Measurements from ENCODE around the gene ERMARD.
"Not testable (repeated sequence)": the region's sequence is repeated elsewhere in the genome, so short reads cannot be mapped to it uniquely, and the experiment has no call there.

Gene ERMARD

GRCh38 chr6:169752074-169752623 is 727 bp downstream of the ERMARD start:
- POLR2A ChIA-PET, result no interaction called here
- no peak for DNase-seq (ENCODE audit: extremely low spot score)
- CTCF ChIA-PET, result interaction anchor here (1.0 to 1.8 kb wide), 5 partner anchors 10 to 37 kb away, joined by 3 to 7 read pairs (median 4); no protein-coding TSS in a partner anchor
- no peak for TF ChIP-seq CTCF (IDR thresholded peaks at IDR 0.05; ENCODE audit: control extremely low read depth, extremely low read depth, low read depth, missing control alignments)

DNA sequence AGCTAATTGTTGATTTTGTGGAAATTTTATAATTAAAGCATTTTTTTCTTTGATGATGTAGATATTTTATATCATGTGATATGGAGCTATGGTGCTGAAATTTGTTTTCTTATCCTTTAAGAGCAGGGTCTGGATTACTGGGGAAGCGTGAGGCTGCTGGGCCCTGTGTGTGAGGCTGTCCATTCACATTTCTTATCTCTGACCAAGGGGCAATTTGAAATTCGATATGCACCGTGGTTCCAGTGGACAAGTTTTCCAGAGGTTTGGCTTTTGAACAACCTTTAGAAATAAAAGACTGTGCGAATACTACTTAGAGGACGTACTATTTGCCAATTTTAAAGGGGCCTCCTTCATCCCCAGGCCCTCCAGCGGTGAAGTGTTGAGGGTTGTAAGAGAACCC is 3.7 kb downstream of the ERMARD start:
- POLR2A ChIA-PET, result no interaction called here
- TF ChIP-seq CTCF (IDR thresholded peaks at IDR 0.05; ENCODE audit: control extremely low read depth, extremely low read depth, low read depth, missing control alignments), result no peak
- CTCF ChIA-PET, result interaction anchor here (1.0 to 2.7 kb wide), 4 partner anchors 14 to 76 kb away, joined by 3 to 8 read pairs (median 4); no protein-coding TSS in a partner anchor
- DNase-seq (ENCODE audit: extremely low spot score), result no peak

DNA sequence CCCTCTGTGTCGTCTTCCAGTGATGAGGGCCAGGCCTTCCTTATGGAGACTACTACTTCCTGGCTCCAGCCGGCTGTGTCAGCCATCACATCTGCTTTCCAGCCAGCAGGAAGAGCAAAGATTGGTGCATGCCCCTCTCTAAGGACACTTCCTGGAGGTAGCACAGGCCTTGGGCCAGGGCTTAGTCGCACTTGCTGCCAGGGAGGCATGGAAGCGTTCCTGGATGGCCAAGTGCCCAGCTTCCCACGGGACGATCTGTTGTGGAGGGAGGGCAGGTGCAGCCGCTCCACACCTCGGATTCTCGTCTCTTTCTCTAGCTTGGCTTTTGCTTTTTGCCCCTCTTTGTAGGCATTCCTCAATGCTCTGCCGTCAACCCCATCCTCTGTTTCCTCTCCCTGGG is 11.9 kb downstream of the ERMARD start:
- ChIA-PET CTCF (no interaction called here), POLR2A (no interaction called here)
- no peak for TF ChIP-seq CTCF (IDR thresholded peaks at IDR 0.05; ENCODE audit: control extremely low read depth, extremely low read depth, low read depth, missing control alignments)
- DNase-seq (ENCODE audit: extremely low spot score), result no peak

GRCh38 chr6:169763881-169764280 is 12.5 kb downstream of the ERMARD start:
- no peak for TF ChIP-seq CTCF (IDR thresholded peaks at IDR 0.05; ENCODE audit: control extremely low read depth, extremely low read depth, low read depth, missing control alignments)
- ChIA-PET CTCF (no interaction called here), POLR2A (no interaction called here)

DNA sequence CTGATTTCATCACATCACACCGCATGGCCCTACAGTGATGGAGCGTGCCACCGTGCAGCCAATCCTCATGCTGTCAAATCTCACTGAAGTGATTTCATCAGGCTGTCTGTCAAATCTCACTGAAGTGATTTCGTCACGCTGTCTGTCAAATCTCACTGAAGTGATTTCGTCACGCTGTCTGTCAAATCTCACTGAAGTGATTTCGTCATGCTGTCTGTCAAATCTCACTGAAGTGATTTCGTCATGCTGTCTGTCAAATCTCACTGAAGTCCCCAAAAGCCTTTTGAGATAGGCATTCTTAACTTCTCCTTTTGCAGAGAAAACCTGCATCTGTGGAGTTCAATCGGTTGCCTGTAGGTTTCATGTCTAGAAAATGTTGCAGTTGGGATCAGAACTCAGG is 14.4 kb downstream of the ERMARD start:
- POLR2A ChIA-PET; DNase-seq (ENCODE audit: extremely low spot score): not testable (repeated sequence)
- CTCF ChIA-PET, result interaction anchor here (0.9 to 2.0 kb wide), 3 partner anchors 9 to 11 kb away, joined by 3 to 5 read pairs (median 3); no protein-coding TSS in a partner anchor

More at GRCh38 chr6:169763881-169764280, 12.5 kb downstream of the ERMARD start:
- no peak for DNase-seq (ENCODE audit: extremely low spot score)

DNA sequence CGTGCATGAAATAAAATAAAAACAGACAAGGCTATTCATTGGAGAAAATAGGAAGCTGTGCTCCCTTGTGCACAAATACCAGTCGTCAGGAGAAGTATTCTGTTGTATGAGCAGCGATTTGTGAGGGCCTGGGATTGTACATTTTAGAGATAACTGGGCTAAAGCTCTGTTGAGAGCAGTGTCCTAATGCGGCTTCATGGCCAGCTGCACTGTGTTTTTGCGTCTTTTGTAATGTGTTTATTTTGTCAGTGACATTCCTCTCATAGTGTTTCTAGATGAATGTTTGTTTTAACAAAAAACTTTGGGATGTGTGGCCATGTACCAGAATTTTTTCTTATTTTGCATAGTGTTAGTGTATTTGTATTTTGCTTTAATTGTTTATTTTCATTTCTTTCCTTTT is 14.8 kb downstream of the ERMARD start:
- no peak for TF ChIP-seq CTCF (IDR thresholded peaks at IDR 0.05; ENCODE audit: control extremely low read depth, extremely low read depth, low read depth, missing control alignments)
- ChIA-PET CTCF (interaction anchor here (1.2 to 2.0 kb wide), 3 partner anchors 9 to 14 kb away, joined by 3 to 7 read pairs (median 5); no protein-coding TSS in a partner anchor), POLR2A (no interaction called here)
- DNase-seq (ENCODE audit: extremely low spot score), result no peak

- no peak for TF ChIP-seq CTCF (IDR thresholded peaks at IDR 0.05; ENCODE audit: control extremely low read depth, extremely low read depth, low read depth, missing control alignments)
- no peak for DNase-seq (ENCODE audit: extremely low spot score)
- POLR2A ChIA-PET, result no interaction called here
- CTCF ChIA-PET, result interaction anchor here (1.2 to 2.0 kb wide), 3 partner anchors 9 to 15 kb away, joined by 3 to 7 read pairs (median 5); no protein-coding TSS in a partner anchor
Observed at GRCh38 chr6:169766921-169767736, 15.7 kb downstream of the ERMARD start.

Measured in GM10248 (cell line).